ENCODE measurements around the gene ARMC2.
A peak's percentile ranks its signal among the peaks of the same experiment; 100 is the strongest.

Gene ARMC2

DNA sequence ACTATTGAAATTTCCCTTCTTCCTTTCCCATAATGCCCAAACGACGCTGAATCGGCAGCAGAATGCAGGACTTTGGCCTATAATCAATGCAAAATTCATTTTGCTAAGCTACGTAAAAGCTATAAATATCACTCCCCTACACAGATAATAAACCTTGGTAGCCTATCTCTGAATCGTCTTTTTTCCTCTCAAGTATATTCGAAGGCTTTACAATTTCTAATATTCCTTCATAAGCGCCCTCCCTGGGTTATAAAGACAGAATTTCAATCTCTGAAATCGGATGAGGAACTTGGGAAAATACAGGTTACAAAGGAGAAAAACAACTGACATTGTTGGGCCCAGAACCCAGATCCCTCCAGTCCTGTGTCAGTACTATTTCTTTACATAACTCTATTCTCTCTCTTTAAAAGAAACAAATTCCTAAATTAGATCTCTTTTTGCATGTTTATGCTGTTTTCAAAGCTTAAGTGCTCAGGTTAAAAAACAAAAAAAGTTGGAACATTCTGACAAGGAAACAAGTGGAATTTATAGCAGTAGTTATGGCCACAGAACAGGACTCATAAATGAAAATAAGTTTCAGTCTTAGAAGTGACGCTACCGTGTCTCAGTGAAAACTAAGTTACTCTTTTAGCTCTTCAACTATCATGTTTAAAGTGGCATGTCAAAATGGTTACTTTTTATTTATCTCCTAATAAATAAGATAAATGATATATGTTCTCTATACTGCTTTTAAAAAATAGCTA, 161.9 kb downstream of the ARMC2 start:
- peak overlapping the region; percentile 80 to 84 for H3K4me3 ChIP-seq (ENCODE audit: low read depth in 1 of 2, low read length in 2 of 2)
- H3K27ac ChIP-seq (ENCODE audit: low read length), result peak overlapping the region; percentile 99
- no peaks in the 10 kb centered on the region for H3K9me3 ChIP-seq (ENCODE audit: control insufficient read depth in 1 of 2, low read length in 2 of 2)
- no peaks in the 10 kb centered on the region for H3K36me3 ChIP-seq (ENCODE audit: control insufficient read depth in 1 of 2, insufficient read depth in 2 of 2, low read length in 2 of 2)
- no peaks in the 10 kb centered on the region for H3K27me3 ChIP-seq (ENCODE audit: low read depth, low read length)
- H3K4me1 ChIP-seq (ENCODE audit: control insufficient read depth in 1 of 2, insufficient read depth in 2 of 2, low read length in 2 of 2), result peaks cover 7 to 16% of the 10 kb centered on the region in 2 donors

DNA sequence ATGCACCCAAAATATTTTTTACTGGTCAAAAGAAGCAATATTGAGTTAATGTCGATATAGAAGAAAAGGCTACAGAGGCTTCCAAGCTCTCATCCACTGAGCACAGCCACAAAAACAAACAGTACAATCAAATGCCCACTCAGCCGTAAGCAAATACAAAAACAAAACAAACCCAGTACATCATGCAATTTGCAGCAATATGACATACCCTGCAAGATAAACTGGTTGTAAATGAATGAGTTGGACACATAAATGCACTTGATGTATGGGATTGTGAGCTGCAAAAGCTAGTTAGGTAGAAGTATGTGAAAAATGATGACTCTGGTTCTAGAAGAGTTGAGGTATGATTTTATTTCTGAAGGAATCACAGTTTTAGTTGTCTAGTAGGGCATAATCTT, 162.5 kb downstream of the ARMC2 start:
- H3K27ac ChIP-seq (ENCODE audit: low read length), result peak overlapping the region; percentile 99
- no peaks in the 10 kb centered on the region for H3K27me3 ChIP-seq (ENCODE audit: low read depth, low read length)
- no peaks in the 10 kb centered on the region for H3K36me3 ChIP-seq (ENCODE audit: control insufficient read depth in 1 of 2, insufficient read depth in 2 of 2, low read length in 2 of 2)
- peak overlapping the region in 1 of 2 donors; percentile 40 for H3K4me3 ChIP-seq (ENCODE audit: low read depth in 1 of 2, low read length in 2 of 2)
- no peaks in the 10 kb centered on the region for H3K9me3 ChIP-seq (ENCODE audit: control insufficient read depth in 1 of 2, low read length in 2 of 2)
- peaks cover 7 to 16% of the 10 kb centered on the region in 2 donors for H3K4me1 ChIP-seq (ENCODE audit: control insufficient read depth in 1 of 2, insufficient read depth in 2 of 2, low read length in 2 of 2)

DNA sequence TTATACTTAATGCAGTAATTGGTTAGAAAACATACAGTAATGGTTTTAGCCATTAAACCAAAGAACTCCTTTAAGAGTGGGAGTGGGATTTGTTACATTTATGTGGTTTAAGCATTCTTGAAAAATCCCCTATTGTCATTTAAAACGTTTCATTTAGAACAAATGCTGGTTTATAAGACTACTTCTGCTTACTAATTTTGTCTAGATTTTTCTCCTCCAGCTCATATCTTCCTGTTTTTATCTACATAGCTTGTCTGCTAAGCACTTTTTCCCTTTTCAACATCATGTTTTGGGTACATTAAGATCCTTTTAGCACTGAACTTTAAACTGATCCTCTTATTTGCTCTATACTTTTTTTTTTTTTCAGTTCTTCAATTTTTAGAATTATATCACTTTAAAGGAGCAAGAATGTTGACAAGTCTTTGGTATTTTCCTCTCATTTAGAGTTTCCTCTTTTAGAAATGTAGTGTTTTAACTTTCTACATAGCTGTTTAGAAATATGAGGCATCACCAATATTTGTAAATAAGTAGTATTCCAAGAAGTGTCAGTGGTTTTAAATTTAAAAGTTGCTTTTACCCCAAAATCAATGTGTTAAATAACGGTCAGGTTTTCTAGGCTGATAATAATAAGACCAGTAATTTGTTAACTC, 165.6 kb downstream of the ARMC2 start:
- peak overlapping the region; percentile 48 for H3K27ac ChIP-seq (ENCODE audit: low read length)
- H3K4me1 ChIP-seq (ENCODE audit: control insufficient read depth in 1 of 2, insufficient read depth in 2 of 2, low read length in 2 of 2), result peaks cover 7 to 9% of the 10 kb centered on the region in 2 donors

DNA sequence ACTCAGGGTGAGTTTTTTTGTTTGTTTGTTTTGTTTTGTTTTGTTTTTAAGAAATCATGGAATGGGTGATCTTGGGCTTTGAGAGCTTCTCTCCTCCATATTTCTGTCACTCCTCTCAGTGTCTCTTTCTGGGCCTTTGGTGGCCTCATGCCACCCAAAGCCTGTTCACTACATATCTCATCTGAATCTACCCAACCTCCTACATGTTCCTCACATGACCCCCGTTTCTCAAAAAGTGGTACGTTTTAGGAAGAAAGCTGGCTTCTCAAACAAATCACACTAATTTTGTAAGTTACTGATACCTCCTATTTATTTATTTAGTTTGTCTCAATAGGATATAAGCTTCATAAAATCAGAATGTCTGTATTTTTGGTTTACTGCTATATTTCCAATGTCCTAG, 166.4 kb downstream of the ARMC2 start:
- Histone ChIP-seq H3K27me3 (ENCODE audit: low read depth, low read length) (no peaks in the 10 kb centered on the region), H3K27ac (ENCODE audit: low read length) (peak overlapping the region; percentile 48), H3K4me1 (ENCODE audit: control insufficient read depth in 1 of 2, insufficient read depth in 2 of 2, low read length in 2 of 2) (peaks cover 7 to 13% of the 10 kb centered on the region in 2 donors), H3K4me3 (ENCODE audit: low read depth in 1 of 2, low read length in 2 of 2) (no peak overlapping the region), H3K9me3 (ENCODE audit: control insufficient read depth in 1 of 2, low read length in 2 of 2) (no peaks in the 10 kb centered on the region), H3K36me3 (ENCODE audit: control insufficient read depth in 1 of 2, insufficient read depth in 2 of 2, low read length in 2 of 2) (no peaks in the 10 kb centered on the region)

More for the DNA sequence above, 165.6 kb downstream of the ARMC2 start:
- no peaks in the 10 kb centered on the region for H3K9me3 ChIP-seq (ENCODE audit: control insufficient read depth in 1 of 2, low read length in 2 of 2)
- H3K4me3 ChIP-seq (ENCODE audit: low read depth in 1 of 2, low read length in 2 of 2), result no peak overlapping the region
- H3K27me3 ChIP-seq (ENCODE audit: low read depth, low read length), result no peaks in the 10 kb centered on the region
- H3K36me3 ChIP-seq (ENCODE audit: control insufficient read depth in 1 of 2, insufficient read depth in 2 of 2, low read length in 2 of 2), result no peaks in the 10 kb centered on the region

DNA sequence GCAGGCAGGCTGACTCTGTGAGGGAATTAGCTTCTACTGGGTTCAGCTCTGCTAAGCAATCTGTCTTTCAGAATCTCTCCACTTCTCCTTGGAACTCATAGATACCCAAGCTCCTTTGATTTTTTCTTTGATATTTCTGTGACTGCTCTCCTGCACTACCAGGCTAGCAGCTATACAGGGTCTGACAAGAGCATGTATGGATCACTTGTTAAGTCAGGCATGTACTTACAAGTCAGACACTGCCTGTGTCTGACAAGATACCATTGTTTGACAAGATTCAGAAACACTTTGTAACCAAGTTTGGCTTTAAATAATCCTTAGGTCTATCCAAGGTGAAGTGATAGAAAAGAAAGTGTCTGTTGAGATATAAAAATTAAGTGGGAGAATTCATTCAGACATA, 167.0 kb downstream of the ARMC2 start:
- Histone ChIP-seq H3K4me1 (ENCODE audit: control insufficient read depth in 1 of 2, insufficient read depth in 2 of 2, low read length in 2 of 2) (peaks cover 7 to 13% of the 10 kb centered on the region in 2 donors), H3K27me3 (ENCODE audit: low read depth, low read length) (no peaks in the 10 kb centered on the region), H3K36me3 (ENCODE audit: control insufficient read depth in 1 of 2, insufficient read depth in 2 of 2, low read length in 2 of 2) (no peaks in the 10 kb centered on the region), H3K4me3 (ENCODE audit: low read depth in 1 of 2, low read length in 2 of 2) (no peak overlapping the region), H3K9me3 (ENCODE audit: control insufficient read depth in 1 of 2, low read length in 2 of 2) (no peaks in the 10 kb centered on the region), H3K27ac (ENCODE audit: low read length) (peak overlapping the region; percentile 9)

DNA sequence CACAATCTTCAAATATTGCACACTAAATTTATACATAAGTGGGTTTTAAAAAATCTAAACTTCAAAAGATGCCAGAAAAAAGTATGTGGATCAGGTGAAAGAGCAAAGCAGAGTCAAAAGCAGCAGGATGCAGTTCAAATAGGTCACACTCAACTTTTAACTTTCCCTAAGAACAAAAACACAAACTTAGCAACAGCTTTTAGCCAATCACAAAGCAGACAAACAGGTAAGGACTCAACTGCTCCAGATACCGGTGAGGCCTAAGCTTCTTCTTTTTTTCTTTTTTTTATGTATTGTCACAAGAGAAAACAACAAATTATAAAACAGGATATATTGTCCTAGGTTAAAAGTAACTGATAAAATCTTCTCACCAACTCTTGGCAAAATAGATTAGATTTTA, 171.7 kb downstream of the ARMC2 start:
- no peak overlapping the region for H3K27ac ChIP-seq (ENCODE audit: low read length)
- no peaks in the 10 kb centered on the region for H3K36me3 ChIP-seq (ENCODE audit: control insufficient read depth in 1 of 2, insufficient read depth in 2 of 2, low read length in 2 of 2)
- no peak overlapping the region for H3K4me3 ChIP-seq (ENCODE audit: low read depth in 1 of 2, low read length in 2 of 2)
- peaks cover 0 to 4% of the 10 kb centered on the region in 2 donors for H3K4me1 ChIP-seq (ENCODE audit: control insufficient read depth in 1 of 2, insufficient read depth in 2 of 2, low read length in 2 of 2)
- no peaks in the 10 kb centered on the region for H3K27me3 ChIP-seq (ENCODE audit: low read depth, low read length)
- no peaks in the 10 kb centered on the region for H3K9me3 ChIP-seq (ENCODE audit: control insufficient read depth in 1 of 2, low read length in 2 of 2)

DNA sequence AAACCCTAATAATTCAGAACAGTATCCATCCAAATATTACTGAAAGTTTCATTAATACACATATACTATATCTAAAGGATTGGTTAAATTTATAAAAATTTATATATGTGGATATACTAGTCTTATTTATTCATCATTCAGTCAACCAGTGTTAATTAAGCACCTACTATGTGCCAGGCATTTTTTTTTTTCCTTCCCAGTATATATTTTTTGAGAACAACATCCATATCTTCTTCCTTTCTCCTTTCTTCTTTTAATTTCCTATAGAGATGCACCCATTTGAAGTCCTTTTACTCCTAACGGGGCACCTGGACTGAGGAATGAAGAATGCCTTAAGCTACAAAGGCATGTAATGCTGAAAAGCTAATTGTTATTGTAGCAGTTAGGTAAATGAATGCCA, 173.6 kb downstream of the ARMC2 start:
- H3K4me1 ChIP-seq (ENCODE audit: control insufficient read depth in 1 of 2, insufficient read depth in 2 of 2, low read length in 2 of 2), result peaks cover 0 to 4% of the 10 kb centered on the region in 2 donors
- H3K27ac ChIP-seq (ENCODE audit: low read length), result no peak overlapping the region
- H3K36me3 ChIP-seq (ENCODE audit: control insufficient read depth in 1 of 2, insufficient read depth in 2 of 2, low read length in 2 of 2), result no peaks in the 10 kb centered on the region
- no peaks in the 10 kb centered on the region for H3K9me3 ChIP-seq (ENCODE audit: control insufficient read depth in 1 of 2, low read length in 2 of 2)
- no peak overlapping the region for H3K4me3 ChIP-seq (ENCODE audit: low read depth in 1 of 2, low read length in 2 of 2)
- H3K27me3 ChIP-seq (ENCODE audit: low read depth, low read length), result no peaks in the 10 kb centered on the region

DNA sequence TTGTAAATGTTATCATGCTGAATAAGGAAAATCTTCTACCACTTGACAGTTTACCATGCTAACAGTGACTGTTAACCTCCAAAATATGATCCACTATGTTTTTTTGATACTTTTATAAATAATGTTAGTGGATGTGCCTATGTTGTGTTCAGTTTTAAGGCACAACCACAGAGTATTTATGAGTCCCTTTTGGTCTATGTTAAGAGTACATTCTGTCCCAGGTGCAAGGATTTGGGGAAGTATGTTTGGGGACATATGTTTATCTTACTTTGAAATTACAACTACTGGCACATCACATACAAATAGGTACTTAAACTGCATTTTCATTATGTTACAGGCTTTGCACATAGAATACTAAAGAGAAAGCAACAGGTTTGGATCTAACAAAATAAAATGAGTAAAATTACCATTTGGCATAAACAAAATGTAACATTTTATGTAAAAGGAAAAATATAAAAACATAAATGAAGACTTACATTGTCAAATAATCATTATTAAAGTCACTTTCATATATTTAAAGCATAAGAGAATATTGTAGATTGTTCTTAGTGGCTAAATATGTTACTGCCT, 175.2 kb downstream of the ARMC2 start:
- no peak overlapping the region for H3K27ac ChIP-seq (ENCODE audit: low read length)
- H3K4me3 ChIP-seq (ENCODE audit: low read depth in 1 of 2, low read length in 2 of 2), result no peak overlapping the region
- no peaks in the 10 kb centered on the region for H3K36me3 ChIP-seq (ENCODE audit: control insufficient read depth in 1 of 2, insufficient read depth in 2 of 2, low read length in 2 of 2)
- peaks cover 0 to 4% of the 10 kb centered on the region in 2 donors for H3K4me1 ChIP-seq (ENCODE audit: control insufficient read depth in 1 of 2, insufficient read depth in 2 of 2, low read length in 2 of 2)
- H3K9me3 ChIP-seq (ENCODE audit: control insufficient read depth in 1 of 2, low read length in 2 of 2), result no peaks in the 10 kb centered on the region
- no peaks in the 10 kb centered on the region for H3K27me3 ChIP-seq (ENCODE audit: low read depth, low read length)

All from muscle layer of duodenum (tissue), 2 donors.